ENCODE results near the gene IPCEF1. TPM values are rescaled to one million over a fixed set of nuclear protein-coding genes. Genes with fewer than 3 reads are reported as not detected.
"Not testable (repeated sequence)": the region's sequence is repeated elsewhere in the genome, so short reads cannot be mapped to it uniquely, and the experiment has no call there.

The IPCEF1 gene
- total RNA-seq, 1 donor from 2014 or later: 5.0 TPM

- DNase-seq (ENCODE audit: low spot score): no peak
- intact Hi-C loops (cut with DNase I): no loop called here
Observed at GRCh38 chr6:154266560-154267099, 90.0 kb downstream of the IPCEF1 start.

- DNase-seq (ENCODE audit: low spot score): no peak
- intact Hi-C loops (cut with DNase I): no loop called here
Observed at GRCh38 chr6:154261688-154262397, 94.8 kb downstream of the IPCEF1 start.

- intact Hi-C loops (cut with DNase I): no loop called here
- no peak for DNase-seq (ENCODE audit: low spot score)
Observed at GRCh38 chr6:154258064-154258757, 98.4 kb downstream of the IPCEF1 start.

GRCh38 chr6:154257067-154257466, 99.5 kb downstream of the IPCEF1 start:
- no peak for DNase-seq (ENCODE audit: low spot score)
- intact Hi-C loops (cut with DNase I): no loop called here

DNA sequence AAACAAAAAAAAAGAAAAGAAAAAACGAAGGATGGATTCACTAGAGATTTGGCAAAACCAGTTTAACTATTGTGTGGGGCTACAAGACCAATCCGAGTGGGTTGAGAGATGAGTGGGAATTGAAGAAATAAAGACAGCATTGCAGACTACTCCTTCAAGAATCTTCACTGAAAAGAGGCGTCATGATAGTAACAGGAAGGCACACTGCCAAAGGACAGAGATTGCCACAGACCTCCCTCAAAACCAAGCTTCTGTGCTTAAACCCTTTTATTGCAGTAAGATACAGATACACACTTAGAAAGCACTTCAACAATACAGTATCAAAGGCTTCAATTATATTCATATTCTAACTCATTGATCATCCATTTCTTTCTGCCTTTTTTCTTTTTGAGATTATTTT, 103.9 kb downstream of the IPCEF1 start:
- intact Hi-C loops (cut with DNase I): no loop called here
- DNase-seq (ENCODE audit: low spot score): no peak

DNA sequence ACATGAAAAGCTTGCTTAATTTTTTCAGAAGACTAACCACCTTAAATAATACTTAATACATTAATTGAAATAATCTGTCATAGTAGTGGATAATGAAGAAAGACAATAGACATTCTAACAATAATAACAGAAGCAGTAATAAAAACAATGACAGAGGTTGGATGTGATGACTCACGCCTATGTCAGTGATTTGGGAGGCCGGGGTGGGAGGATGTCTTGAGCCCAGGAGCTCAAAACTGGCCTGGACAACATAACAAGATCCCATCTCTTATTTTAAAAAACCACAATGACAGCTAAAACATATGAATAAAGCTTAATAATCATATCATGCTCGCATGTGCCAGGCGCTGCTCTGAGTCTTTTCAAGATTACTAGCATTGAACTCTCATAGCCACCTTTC, 105.5 kb downstream of the IPCEF1 start:
- DNase-seq (ENCODE audit: low spot score): no peak
- intact Hi-C loops (cut with DNase I): no loop called here

GRCh38 chr6:154249499-154250298, 106.9 kb downstream of the IPCEF1 start:
- intact Hi-C loops (cut with DNase I): no loop called here
- no peak for DNase-seq (ENCODE audit: low spot score)

DNA sequence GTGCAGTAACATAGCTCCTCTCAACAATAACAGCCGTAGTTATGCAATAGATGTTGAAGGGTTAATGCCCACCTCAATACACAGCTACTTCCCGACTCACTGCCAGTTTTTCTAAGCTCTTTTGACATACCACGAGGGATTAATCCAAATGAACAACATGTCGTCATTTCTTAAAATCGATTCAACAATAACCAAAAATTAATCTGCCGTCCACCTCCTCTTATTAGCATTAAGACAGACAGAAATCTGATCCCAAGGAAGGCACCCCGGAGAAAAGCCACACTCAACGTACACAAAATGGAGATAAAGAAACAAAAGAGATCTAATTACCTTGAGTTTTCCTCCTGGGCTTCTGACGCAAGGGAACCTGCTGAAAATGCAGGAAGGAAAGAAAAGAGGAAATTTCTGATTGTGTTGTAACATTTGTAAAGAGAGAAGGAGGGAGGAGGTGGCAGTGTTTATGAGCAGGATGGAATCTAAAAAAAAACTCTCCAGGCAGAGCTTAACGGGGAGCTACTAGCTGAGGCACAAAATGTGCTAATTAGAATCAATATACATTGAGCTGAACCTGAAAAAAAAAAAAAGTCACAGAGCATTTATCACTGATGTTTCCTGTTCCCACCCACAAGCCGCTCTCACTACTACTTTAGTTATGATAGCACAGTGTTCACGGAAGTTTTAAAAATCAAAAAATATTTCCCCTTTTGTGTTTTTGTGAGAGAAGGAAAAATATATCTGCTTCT, 109.3 kb downstream of the IPCEF1 start:
- intact Hi-C loops (cut with DNase I): no loop called here
- DNase-seq (ENCODE audit: low spot score): no peak

DNA sequence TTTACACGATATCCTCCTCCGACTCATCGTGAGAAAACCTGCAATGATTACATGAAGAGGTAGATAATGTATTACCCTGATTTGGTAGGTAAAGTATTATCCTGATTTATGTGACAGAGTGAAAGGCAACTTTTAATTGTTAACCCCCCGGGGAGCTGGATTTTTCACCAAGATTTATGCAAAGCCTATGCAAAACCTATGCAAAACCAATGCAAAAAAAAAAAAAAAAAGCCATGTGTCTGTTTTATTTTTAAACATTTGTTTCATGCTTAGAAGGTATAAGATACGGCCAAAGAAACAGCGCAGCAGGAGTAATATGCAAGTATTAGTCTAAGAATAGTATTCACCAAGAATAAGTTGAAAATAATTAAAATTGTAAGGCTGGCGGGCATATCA, 109.9 kb downstream of the IPCEF1 start:
- intact Hi-C loops (cut with DNase I): no loop called here
- no peak for DNase-seq (ENCODE audit: low spot score)

DNA sequence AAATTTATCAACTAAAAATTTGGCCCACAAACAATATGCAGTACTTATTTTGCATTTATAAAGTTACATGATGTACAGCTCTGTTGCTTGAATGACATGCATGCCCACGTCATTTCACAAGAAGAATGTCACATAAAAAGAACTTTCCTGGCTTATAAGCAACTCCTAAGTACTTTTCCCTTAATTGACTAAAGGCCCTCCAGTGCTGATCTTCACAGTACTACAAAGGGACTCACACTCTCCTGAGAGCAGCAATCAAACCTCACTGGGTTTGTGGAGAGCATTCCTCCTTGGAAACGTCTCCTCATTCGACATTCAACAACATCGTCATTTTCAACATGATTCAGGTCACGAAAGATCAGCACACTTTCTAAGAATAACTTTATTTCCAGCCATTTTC, 111.1 kb downstream of the IPCEF1 start:
- no peak for DNase-seq (ENCODE audit: low spot score)
- intact Hi-C loops (cut with DNase I): no loop called here

DNA sequence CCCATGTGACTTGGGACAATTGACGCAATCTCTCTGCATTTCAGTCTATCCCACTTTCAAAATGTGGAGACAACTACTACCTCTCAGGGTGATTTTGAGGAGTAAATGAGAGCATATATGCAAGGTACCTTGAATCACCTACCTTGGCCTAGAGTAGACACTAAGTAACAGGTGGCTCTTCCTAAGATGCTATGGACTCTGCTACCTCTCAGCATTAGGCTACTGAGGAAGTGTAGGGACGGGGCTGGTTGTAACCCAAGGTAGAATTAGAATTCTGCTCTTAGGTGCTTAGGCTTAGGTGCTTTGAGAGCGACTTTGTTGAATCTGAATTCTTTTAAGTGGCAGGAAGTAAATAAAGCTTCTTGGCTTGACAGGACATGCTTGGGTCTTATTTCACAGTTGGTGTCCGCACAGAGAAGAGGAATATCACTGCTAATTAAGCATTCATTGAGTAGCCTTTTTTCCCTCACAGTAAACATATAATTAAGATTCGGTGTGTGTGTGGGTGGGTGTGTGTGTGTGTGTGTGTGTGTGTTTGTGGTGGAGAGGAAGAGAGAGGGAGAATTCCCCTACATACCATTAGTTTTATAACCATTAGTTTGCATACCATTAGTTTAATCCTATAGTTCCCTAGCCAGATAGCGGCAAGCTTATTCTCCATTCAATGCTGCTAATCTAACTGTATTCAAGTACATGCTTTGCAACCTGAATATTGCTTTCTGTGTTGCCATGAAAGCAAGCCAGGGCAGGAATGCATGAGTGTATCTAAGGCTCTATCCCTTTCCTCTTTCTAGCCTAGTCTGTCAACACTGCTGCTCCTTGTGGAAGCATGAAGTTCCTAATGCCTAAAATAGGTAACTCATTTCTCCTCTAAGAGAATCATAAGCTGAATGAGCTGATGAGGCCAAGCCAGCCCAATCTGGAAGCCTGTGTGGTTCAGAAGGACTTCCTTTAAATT, 112.5 kb downstream of the IPCEF1 start:
- intact Hi-C loops (cut with DNase I): no loop called here
- DNase-seq (ENCODE audit: low spot score): no peak

- no peak for DNase-seq (ENCODE audit: low spot score)
- intact Hi-C loops (cut with DNase I): no loop called here
Observed at GRCh38 chr6:154242617-154243357, 113.8 kb downstream of the IPCEF1 start.

DNA sequence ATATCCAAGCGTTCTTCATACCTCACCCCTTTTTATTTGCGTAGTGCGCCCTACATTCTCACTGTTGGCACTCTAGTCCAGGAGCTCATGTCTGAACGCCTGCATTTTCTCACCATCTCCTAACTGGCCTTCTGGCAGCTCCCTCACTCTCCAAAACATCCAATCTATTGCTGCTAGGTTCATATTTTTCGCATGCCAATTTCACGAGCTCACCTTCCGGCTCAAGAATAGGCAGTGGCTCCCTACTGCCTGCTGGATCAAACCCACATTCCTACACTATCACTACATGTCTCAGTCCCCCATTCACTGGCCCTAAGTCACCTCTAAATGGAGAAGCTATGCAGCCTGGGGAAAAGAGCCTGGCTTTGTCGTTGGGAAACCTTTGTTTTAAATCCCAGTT, 115.0 kb downstream of the IPCEF1 start:
- intact Hi-C loops (cut with DNase I): no loop called here

DNA sequence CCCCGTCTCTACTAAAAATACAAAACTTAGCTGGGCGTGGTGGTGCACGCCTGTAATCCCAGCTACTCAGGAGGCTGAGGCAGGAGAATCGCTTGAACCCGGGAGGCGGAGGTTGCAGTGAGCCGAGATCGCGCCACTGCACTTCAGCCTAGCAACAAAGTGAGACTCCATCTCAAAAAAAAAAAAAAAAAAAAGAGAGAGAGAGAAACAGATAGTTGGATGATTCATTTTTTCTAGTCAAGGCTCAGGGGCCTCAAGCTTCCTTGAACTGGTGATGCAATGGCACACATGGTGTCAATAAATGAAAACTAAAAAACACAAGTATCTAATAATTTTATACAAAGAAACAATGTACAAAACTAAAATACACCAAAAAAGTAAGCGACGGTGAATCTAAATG, 115.5 kb downstream of the IPCEF1 start:
- DNase-seq (ENCODE audit: low spot score); intact Hi-C loops (cut with DNase I): not testable (repeated sequence)

More for the DNA sequence above, 115.0 kb downstream of the IPCEF1 start:
- no peak for DNase-seq (ENCODE audit: low spot score)

DNA sequence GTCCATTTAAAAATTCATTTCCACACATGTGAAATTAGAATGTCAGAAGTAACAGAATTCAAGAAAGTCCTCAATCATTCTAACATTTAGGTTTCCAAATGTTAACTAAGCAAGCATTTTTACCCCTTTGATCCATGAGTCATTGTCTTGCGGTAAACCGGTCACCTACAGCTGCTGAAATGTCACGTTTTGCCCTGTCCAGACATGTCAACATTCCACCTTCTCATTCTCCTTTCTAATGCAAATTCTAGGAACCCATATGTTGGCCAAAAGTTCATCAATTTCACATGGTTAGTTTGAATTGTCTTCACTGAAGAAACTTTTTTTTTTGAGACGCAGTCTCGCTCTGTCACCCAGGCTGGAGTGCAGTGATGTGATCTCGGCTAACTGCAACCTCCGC, 117.2 kb downstream of the IPCEF1 start:
- intact Hi-C loops (cut with DNase I): no loop called here
- DNase-seq (ENCODE audit: low spot score): no peak

DNA sequence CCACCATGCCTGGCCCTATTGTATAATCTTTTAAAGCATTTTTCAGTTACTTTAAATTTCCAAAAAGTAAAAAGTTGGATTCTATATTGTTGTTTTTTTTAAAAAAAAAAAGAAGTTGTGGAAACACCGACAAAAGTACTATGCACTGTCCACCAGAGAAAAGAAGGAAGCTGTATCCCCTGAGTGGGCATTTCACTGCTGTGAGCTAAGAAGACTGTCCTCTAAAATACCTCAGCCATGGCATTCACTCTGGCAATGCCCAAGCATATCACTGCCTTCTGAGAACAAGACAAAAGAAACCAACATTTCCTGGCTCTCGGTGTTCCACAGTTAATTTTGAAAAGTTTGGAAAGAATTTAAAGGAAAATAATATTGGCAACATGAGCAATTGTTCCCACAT, 117.8 kb downstream of the IPCEF1 start:
- DNase-seq (ENCODE audit: low spot score): no peak
- intact Hi-C loops (cut with DNase I): no loop called here

DNA sequence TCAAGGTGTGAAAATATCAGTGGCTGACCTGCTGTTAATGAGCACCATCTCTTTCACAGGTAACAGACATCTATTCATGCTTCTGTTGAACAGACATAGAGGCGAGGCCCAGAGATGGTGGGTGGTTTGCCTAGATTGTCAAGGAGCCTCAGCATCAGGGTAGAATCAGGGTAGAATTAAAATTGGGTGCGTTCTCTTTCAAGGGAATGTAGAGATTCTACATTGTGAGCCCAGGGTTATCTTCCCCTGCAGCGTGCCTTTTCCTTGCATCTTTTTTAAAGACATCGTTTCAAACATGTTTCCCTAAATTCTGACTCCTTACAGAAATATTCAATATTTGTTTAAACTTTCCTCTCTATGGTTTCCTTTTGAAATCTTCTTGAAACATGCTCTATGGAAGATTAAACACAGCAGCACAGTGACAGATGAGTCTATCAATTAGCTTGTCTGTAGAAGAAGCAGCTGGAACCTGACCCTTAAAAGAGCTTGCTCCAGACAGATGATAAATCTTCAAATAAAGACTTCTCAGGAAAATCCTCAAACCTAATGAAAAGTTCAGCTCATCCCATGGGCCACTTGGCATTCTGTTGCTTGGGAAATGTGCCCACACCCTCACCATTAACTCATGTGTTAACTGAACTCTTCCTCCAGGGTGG, 119.8 kb downstream of the IPCEF1 start:
- intact Hi-C loops (cut with DNase I): no loop called here

More for the DNA sequence above, 119.8 kb downstream of the IPCEF1 start:
- no peak for DNase-seq (ENCODE audit: low spot score)
